Measurements from ENCODE around the gene ZCCHC17.

The ZCCHC17 gene

GRCh38 chr1:31326461-31326860 is 29.6 kb downstream of the ZCCHC17 start:
- peaks cover 20% of the 10 kb centered on the region for H3K36me3 ChIP-seq
- H3K4me1 ChIP-seq (ENCODE audit: control insufficient read depth in 1 of 2, insufficient read depth in 1 of 2, low read depth in 1 of 2, low read length in 1 of 2) = no peaks in the 10 kb centered on the region
- H3K27ac ChIP-seq = no peak overlapping the region
- H3K27me3 ChIP-seq = no peaks in the 10 kb centered on the region
- no peaks in the 10 kb centered on the region for H3K9me3 ChIP-seq
- TF ChIP-seq CTCF (IDR thresholded peaks at IDR 0.05) = no peak
- no peak overlapping the region for H3K4me3 ChIP-seq (ENCODE audit: low read depth in 1 of 2, low read length in 1 of 2)

- peaks cover 20% of the 10 kb centered on the region for H3K36me3 ChIP-seq
- no peaks in the 10 kb centered on the region for H3K9me3 ChIP-seq
- H3K27ac ChIP-seq = no peak overlapping the region
- H3K4me1 ChIP-seq (ENCODE audit: control insufficient read depth in 1 of 2, insufficient read depth in 1 of 2, low read depth in 1 of 2, low read length in 1 of 2) = no peaks in the 10 kb centered on the region
- H3K27me3 ChIP-seq = no peaks in the 10 kb centered on the region
- TF ChIP-seq CTCF (IDR thresholded peaks at IDR 0.05) = no peak
- H3K4me3 ChIP-seq (ENCODE audit: low read depth in 1 of 2, low read length in 1 of 2) = no peak overlapping the region
These were observed 30.5 kb downstream of the ZCCHC17 start for GRCh38 chr1:31327381-31327780.

- Histone ChIP-seq H3K4me1 (ENCODE audit: control insufficient read depth in 1 of 2, insufficient read depth in 1 of 2, low read depth in 1 of 2, low read length in 1 of 2) (no peaks in the 10 kb centered on the region), H3K4me3 (ENCODE audit: low read depth in 1 of 2, low read length in 1 of 2) (no peak overlapping the region), H3K27me3 (no peaks in the 10 kb centered on the region), H3K36me3 (peaks cover 25% of the 10 kb centered on the region), H3K27ac (no peak overlapping the region), H3K9me3 (no peaks in the 10 kb centered on the region)
- no peak for TF ChIP-seq CTCF (IDR thresholded peaks at IDR 0.05)
These were observed 38.2 kb downstream of the ZCCHC17 start for GRCh38 chr1:31335007-31335406.

GRCh38 chr1:31336687-31337467 is 40.0 kb downstream of the ZCCHC17 start:
- Histone ChIP-seq H3K27me3 (no peaks in the 10 kb centered on the region), H3K4me1 (ENCODE audit: control insufficient read depth in 1 of 2, insufficient read depth in 1 of 2, low read depth in 1 of 2, low read length in 1 of 2) (no peaks in the 10 kb centered on the region), H3K36me3 (peaks cover 34% of the 10 kb centered on the region), H3K9me3 (no peaks in the 10 kb centered on the region), H3K4me3 (ENCODE audit: low read depth in 1 of 2, low read length in 1 of 2) (no peak overlapping the region), H3K27ac (no peak overlapping the region)
- TF ChIP-seq CTCF (IDR thresholded peaks at IDR 0.05) = no peak

- no peak overlapping the region for H3K27ac ChIP-seq
- H3K4me1 ChIP-seq (ENCODE audit: control insufficient read depth in 1 of 2, insufficient read depth in 1 of 2, low read depth in 1 of 2, low read length in 1 of 2) = no peaks in the 10 kb centered on the region
- H3K27me3 ChIP-seq = no peaks in the 10 kb centered on the region
- H3K4me3 ChIP-seq (ENCODE audit: low read depth in 1 of 2, low read length in 1 of 2) = no peak overlapping the region
- H3K9me3 ChIP-seq = no peaks in the 10 kb centered on the region
- no peak for TF ChIP-seq CTCF (IDR thresholded peaks at IDR 0.05)
- H3K36me3 ChIP-seq = peaks cover 69% of the 10 kb centered on the region
These were observed 47.7 kb downstream of the ZCCHC17 start for GRCh38 chr1:31344503-31344902.
